GM21723 (cell line): ENCODE results near the gene SCARB2.
"Not testable (repeated sequence)": the region's sequence is repeated elsewhere in the genome, so short reads cannot be mapped to it uniquely, and the experiment has no call there.

Experiments
- ATAC-seq: cut with Tn5 transposase; IDR thresholded peaks from one replicate; pipeline ENCODE4 v1.9.1; 2021; ENCODE audit warnings: mild to moderate bottlenecking, moderate library complexity; ENCODE audit not compliant: unreplicated experiment

The SCARB2 gene, protein sequence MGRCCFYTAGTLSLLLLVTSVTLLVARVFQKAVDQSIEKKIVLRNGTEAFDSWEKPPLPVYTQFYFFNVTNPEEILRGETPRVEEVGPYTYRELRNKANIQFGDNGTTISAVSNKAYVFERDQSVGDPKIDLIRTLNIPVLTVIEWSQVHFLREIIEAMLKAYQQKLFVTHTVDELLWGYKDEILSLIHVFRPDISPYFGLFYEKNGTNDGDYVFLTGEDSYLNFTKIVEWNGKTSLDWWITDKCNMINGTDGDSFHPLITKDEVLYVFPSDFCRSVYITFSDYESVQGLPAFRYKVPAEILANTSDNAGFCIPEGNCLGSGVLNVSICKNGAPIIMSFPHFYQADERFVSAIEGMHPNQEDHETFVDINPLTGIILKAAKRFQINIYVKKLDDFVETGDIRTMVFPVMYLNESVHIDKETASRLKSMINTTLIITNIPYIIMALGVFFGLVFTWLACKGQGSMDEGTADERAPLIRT

DNA sequence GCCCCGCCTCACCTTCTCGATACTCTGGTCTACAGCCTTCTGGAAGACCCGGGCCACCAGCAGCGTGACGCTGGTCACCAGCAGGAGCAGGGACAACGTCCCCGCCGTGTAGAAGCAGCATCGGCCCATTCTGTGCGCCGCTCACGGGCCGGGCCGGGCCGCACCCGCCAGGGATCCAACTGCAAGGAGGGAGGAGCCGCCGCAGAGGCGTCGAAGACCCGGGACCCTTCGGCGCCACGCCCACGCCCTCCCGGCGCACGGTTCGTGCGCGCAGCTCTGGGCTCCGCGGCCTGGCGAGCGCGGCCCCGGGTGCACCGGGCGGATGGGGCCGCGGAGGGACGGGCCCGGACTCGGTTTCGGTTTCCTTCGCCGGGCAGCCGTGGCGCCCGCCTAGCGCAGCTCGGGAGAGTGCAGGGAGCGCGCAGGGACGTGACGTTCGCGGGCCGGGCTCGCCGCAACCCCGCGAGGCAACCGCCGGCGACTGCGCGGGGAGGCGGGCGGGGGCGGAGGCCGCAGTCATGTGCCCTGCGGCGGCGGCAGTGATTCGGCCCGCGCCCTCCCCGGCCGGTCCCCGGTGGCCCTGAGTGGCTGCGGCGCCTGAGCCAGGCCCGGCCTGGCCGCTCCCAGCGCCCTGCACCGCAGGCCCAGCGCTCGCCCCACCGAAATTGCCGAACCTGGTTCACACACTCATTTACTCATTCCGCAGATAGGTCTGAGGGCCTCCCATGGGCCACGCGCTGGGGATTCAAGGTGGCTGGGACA, at the start of gene SCARB2:
Gene SCARB2 (minus strand): TSS at position 410 of the 762 bp plus-strand sequence. CDS start 281 bp downstream, at position 129.
- peak; percentile 78 for ATAC-seq

DNA sequence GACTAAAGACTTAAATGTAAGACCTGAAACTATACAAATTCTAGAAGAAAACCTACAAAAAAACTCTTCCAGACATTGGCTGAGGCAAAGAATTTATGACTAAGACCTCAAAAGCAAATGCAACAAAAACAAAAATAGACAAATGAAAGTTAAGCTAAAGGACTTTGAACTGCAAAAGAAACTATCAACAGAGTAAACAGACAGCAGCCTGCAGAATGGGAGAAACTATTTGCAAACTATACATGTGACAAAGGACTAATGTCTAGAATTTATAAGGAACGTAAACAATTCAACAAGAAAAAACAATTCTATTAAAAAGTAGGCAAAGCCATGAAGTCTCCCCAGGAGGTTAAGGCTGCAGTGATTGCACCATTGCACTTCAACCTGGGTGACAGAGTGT, 46.9 kb upstream of the SCARB2 start:
- no peak for ATAC-seq

DNA sequence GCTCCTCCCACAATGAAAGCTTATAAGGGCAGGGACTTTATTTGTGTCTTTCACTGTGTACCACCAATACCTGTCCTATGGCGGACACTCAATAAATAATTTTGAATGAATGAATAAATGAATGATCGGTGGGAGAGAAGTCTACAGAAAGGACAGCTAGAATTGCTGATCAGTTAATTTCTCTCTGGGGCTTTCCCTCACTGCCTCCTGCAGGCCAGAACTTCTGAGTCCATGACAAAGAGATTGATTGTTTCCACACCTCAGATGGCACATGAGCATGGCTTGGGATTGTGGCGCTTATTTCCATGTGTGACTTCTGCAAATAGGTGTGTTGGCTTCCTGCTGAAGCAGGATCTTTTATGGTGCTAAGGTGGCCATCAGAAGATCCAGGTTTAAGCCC, 44.2 kb upstream of the SCARB2 start:
- no peak for ATAC-seq

DNA sequence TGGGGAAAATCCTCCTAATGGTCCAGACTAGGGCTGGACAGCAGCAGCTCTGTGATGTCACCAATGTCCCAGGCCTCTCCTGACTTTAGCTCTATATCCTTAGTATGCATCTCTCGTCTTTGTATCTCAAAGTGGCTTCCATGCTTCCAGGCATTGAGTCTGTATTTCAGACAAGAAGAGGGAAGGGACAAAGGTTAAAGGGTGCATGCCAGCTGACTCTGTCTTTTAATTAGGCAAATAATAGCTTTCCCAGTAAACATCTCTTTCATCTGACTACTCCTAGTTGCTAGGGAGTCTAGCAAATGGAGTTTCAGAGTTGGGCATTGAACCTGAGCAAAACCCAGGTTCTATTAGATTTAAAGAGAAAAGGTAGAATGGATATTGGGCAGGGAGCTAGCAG, 43.3 kb upstream of the SCARB2 start:
- ATAC-seq = no peak

DNA sequence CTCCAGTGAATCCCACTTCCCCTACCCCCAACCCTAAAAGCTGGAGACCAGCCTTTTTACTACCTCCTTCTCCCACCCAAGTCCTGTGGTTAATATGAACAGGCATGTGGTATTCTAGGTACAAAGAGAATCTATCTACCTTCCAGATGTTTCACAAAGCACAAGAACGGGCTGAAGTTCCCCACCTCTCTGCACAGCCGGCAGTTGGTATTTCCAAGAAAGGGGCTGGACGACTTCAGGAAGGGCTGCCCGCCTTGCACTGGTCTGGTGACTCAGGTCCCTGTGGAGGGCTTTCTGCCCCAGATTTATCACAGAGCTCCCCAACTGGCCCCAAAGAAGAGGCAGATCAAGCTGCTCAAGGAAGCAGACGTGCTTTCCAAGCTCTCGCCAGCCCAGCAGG, 42.4 kb upstream of the SCARB2 start:
- no peak for ATAC-seq

DNA sequence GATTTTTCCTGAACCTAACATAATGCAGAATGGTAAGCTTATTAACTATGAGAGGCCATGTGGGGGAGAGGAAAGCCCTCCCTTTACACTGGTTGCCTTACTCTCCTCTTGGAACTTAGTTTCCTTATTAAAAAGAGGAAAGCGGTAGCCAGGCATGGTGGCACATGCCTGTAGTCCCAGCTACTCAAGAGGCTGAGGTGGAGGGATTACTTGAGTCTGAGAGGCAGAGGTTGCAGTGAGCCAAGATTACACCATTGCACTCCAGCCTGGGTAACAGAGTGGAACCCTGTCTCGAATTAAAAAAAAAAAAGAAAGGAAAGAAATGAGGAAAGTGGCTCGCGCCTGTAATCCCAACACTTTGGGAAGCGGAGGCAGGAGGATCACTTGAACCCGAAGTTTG, 39.9 kb upstream of the SCARB2 start:
- ATAC-seq = no peak

DNA sequence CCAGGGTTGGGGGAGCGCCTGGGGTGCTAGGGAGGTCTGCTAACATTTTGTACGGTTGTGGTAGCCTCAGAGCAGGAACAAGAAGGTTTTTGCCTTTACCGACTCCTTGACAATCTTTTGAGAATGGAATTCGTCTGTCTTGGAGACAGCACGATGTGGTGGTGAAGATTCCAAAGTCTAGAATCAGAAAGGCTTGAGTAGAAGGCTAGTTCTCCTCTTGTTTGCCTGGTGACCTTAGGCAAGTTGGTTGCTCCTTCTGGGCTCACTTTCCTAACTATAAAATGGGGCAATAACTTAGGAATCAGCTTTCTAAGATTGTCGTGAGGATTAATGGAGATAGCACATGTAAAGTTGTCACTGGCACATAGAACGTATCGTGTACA, 38.6 kb upstream of the SCARB2 start:
- ATAC-seq = no peak

DNA sequence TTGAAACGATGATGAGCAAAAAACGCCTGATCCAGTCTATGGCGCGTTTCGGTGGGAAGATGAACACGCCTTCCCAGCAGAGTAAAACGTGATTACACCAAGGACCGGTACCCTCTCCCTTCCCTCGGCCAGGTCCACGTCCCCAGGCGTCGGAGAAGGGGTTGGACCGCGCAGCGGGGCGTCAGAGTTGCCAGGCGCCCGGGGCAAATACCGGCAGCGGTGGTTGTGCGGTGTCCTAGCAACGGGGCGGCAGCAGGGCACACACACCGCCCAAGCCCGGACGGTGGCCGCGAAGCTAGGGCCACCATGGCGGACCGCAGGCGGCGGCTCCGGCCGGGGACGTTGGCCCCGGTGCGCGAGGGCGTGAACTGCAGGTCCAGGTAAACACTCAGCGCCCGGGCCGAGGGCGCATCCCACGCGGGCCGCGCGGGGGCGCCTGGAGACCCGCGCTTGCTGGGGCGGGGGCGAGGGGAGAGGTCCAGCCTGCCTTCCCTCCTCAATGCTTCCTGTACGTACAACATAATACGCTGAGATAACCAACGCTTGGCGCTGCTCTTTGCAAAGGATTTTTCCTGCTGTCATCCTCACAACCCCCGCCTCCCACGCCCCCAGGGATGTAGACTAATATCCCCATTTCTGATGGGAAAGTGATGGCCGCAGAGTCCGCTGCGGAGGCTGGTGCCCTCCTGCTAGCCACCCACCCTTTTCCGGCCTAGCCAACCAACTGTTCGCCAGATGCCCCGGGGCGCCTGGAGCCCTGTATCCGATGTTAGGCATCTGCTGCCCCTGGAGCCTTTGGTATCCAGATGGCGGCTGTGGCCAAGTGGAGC, 38.0 kb upstream of the SCARB2 start, which contains the start of gene FAM47E:
Gene FAM47E (plus strand): TSS at position 281 of the 830 bp plus-strand sequence. CDS start 26 bp downstream, at position 307.
- no peak for ATAC-seq

DNA sequence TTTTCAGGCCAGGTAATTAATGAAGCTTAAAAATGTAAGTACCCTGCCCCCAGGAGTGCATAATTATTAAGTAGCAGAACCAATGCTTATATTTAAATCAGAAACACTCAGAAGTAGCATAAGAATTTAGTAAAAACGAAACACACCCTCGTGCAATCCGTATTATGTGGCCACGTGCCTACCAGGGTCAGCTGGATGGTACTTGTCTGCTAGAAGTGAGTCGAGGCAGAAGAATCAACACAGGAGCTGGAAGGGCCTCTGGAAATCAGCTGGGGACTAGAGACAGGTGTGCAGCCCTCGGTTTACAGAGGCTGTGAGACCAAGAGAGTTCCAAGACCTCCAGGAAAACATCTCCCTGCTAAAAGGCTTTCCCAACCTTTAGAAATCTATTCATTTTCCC, 37.3 kb upstream of the SCARB2 start:
- no peak for ATAC-seq

DNA sequence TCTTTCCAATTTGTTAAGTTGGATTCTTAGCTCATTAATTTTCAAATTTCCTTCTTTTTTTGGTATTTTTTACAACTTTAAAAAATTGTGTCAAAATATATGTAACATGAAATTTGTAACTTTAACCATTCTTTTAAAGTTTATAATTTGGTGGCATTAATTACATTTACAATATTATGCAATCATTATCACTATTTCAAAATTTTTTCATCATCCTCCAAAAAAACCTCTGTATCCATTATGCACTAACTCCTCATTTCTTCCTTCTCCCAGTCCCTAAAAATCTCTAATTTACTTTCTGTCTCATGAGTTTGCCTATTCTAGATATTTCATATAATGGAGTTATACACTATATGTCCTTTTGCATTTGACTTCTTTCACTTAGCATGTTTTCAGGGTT, 33.2 kb upstream of the SCARB2 start:
- no peak for ATAC-seq

DNA sequence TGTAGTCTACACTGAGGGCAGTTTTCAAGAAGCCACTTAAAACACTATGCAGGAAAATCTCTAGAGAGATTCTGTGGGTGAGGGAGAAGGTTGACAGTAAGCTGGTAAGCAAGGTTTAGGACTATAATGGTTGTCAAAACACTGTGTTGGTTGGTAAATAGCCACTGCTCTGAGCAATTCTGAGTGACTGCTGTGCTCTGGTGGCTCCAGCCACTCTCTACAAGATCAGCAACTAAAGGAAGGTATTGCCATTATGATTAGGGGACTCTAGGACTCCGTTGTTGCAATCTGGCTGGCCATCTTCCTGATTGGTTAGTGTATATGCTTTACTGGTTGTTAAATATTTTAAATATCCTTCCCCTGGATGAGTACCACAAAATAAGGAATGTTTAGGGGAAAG, 32.4 kb upstream of the SCARB2 start:
- no peak for ATAC-seq

DNA sequence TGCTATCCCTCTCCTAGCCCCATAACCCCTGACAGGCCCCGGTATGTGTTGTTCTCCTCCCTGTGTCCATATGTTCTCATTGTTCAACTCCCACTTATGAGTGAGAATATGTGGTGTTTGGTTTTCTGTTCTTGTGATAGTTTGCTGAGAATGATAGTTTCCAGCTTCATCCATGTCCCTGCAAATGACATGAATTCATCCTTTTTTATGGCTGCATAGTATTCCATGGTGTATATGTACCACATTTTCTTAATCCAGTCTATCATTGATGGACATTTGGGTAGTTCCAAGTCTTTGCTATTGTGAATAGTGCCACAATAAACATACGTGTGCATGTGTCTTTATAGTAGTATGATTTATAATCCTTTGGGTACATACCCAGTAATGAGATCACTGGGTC, 30.3 kb upstream of the SCARB2 start:
- not testable (repeated sequence) for ATAC-seq

DNA sequence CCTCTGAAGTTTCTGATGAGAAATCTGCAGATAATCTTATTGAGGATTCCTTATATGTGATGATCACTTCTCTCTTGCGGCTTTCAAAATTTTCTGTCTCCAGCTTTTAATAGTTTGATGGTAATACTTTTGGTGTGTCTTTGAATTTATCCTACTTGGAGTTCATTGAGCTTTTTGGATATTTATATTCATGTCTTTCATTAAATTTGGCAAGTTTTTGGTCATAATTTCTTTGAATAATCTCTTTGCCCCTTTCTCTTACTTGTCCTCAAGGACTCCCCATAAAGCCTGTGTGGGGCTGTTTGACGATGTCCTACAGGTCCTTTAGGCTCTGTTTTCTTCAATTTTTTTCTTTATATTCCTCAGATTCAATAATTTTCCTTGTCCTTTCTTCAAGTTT, 26.6 kb upstream of the SCARB2 start:
- no peak for ATAC-seq

DNA sequence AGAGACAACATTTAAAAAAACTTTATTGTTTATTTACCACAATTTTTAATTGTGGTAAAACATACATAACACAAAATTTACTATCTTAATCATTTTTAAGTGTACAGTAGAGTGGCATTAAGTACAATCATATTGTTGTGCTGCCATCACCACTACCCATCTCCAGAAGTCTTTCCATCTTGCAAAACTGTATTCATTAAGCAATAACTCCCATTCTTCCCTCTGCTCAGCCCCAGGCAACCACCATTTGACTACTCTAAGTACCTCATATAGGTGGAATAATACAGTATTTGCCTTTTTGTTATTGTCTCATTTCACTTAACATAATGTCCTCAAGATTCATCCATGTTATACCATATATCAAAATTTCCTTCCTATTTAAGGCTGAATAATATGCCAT, 25.1 kb upstream of the SCARB2 start:
- ATAC-seq = no peak

DNA sequence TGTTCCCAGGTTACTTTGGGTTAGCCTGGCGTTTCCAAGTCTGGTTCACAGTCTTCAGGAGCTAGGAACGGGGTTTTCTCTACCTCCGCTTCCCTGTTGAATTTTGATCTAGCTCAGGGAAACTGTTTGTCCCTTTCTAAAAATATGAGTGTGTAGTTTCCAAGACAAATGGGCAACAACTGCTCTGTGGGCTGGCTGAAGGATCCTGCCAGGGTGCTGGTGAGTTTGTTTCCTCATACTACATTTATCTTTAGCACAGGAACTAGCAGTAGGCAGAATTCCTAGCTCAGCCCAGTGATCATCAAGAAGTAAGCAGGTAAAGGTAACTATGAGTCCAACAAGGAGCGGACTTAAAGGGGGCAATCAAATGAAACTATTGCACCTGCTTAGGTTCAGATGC, 24.6 kb upstream of the SCARB2 start:
- ATAC-seq = no peak

DNA sequence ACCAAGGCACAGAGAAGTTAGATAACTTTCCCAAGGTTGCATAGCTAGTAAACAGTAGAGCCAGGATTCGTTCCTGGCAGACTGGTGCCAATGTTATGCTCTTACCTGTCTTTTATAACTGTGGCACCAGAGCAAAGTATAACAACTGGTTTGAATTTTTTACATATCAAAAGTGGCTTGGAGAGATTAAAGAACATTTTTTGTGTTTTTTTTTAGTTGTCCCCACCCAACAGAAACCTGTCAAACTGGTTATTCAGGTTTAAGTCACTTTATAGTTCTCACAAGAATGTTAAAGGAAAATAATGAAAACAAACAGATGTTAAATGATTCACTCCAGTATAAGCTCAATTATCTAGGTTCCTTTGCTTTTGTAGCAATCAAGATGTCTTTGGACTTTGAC, 22.3 kb upstream of the SCARB2 start:
- ATAC-seq = no peak

DNA sequence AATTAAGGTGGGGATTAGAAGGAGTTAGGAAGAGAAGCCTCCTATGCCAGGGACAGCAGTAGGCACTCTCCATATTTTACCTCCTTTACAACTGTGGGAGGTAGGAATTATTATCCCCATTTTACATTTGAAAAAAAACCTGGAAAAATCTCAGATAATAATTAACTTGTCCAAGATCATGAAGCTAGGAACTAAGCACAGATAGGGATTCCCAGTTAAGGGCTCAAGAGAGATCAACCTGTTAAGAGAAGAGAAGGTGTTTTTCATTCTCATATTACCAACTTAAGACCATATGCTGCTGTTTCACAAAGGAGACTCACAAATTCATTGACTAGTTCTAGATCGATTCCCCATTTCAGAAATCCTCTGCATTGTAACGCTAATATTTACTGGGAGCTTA, 21.8 kb upstream of the SCARB2 start:
- ATAC-seq = no peak

DNA sequence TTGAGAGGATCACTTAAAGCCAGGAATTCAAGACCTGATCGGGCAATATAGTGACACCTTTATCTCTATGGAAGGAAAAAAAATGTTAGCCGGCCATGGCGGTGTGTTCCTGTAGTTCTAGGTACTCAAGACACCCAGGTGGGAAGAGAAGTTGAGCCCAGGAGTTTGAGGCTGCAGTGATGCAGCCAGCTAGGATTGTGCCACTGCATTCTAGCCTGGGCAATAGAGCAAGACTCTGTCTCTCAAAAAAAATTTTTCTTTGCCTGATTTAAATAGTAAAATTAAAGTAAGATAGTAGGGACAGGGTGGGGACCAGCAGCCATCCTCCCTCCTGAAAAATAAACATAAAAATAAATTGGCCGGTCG, 21.0 kb upstream of the SCARB2 start:
- no peak for ATAC-seq

DNA sequence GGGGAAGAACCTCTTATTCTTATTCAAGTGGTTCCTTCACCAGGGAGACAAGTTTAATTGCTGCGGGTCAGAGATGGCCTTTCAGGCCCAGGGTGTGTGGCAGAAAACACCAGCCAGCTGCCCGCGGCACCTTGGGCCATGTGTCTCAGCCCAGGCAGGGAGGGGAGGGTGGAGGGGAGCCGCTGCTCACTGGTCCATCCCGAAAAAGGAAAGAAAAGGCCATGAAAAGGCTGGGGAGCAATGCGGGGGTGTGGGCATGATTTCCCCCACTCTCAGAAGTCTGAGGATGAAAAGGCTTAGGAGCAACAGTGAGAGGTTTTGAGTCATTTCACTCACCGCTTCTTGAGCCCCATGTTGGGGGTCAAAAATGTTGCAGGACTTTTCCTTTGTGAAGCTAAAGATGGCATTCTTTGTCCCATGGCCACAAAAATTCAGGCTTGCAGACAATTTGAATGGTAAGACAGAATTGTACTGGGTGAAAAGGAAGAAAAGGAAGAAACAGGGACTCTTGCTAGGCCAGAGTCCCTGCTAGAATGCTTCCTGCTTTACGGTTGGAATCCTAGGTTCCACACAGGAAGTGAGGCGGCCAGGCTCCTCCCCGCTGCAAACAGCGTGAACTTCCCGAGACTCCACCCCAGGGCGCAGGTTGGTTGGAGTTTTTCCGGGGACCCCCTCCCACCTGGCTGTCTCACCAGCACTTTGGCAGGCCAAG, 20.5 kb upstream of the SCARB2 start:
- ATAC-seq = no peak

DNA sequence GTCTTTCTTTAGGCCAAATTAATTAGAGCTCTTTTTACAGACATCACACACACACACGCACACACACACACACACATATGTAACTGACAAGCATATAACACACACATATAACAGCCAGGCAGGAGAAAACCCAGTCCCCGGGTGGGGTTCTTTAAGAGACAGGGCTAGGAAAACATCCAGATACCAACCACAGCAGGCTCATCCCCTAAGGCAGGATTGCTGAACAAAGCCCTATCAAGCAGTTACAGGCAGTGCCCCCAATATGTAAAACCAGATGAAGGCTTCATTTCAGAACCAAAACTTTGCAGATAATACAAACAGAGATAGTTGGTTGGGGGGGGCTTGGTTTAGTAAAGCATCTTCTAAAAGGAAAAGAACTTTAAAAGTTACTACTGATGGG, 19.9 kb upstream of the SCARB2 start:
- no peak for ATAC-seq

DNA sequence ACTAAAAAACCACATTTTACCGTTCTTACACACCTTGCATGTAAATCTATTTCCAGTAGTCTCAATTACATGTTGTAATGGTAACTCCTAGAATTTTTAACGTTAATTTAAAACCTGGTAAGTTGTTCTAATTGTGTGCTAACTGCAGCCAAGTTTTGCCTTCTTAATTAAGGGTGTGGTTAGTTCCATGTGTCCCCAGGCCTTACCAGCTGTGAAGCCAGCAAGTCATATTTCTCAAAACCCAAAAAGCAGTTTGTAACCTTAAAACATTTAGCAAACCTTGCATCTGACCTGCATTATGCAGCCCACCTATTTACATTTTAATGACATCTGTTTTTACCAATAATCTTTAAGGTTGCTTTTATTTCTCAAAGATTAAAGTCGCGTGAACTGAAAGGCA, 19.5 kb upstream of the SCARB2 start:
- ATAC-seq = no peak
